ENCODE results near the gene RITA1. TPM values are rescaled to one million over a fixed set of nuclear protein-coding genes. Genes with fewer than 3 reads are reported as not detected.
"Not testable (repeated sequence)": the region's sequence is repeated elsewhere in the genome, so short reads cannot be mapped to it uniquely, and the experiment has no call there.

The RITA1 gene
- total RNA-seq, 1 donor from 2014 or later = 7.8 TPM

DNA sequence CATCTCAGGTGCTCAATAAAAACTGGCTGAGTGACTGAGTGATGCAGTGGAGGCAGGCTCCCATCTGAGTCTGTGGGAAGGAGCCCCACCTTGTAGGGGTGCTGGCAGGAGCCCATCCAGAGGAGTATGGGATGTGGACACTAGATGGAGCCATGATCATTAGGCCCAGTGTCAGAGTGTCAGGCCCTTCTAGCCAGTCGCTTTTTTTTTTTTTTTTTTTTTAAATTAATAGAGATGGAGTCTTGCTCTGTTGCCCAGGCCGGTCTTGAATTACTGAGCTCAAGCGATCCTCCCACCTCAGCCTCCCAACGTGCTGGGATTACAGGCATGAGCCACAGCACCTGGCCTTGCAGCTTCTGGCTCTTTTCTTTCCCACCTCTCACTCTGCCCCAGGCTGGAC is 11.5 kb downstream of the RITA1 start:
- DNase-seq (ENCODE audit: low spot score) = peak; percentile 77
- intact Hi-C loops (cut with DNase I) = no loop called here
- ATAC-seq = peak; percentile 93

DNA sequence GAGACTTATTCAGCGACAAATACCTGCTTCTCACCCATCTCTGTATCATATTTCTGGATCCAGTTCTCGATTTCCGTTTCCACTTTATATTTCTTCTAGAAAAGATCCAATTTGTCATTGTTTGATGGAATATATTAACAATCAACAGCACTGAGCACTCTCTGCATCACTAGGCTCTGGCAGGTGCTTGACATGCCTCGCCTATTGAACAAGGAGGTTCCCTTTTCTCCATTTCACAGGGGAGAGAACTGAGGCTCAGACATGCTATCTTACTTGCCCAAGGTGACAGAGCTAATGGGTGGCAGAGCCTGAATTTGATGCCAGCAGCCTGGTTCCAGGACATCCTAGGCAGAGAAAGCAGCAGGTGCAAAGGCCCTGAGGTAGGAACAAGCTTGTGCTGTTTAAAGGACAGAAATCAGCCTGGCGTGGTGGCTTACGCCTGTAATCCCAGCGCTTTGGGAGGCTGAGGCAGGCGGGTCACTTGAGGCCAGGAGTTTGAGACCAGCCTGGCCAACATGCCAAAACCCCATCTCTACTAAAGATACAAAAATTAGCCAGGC is 12.1 kb downstream of the RITA1 start:
- ATAC-seq (no peak), DNase-seq (ENCODE audit: low spot score) (no peak)
- intact Hi-C loops (cut with DNase I) = no loop called here

- no peak for DNase-seq (ENCODE audit: low spot score)
- intact Hi-C loops (cut with DNase I) = no loop called here
- no peak for ATAC-seq
Observed at GRCh38 chr12:113198296-113198695, 12.8 kb downstream of the RITA1 start.

GRCh38 chr12:113200021-113200797 is 14.7 kb downstream of the RITA1 start:
- no peak for DNase-seq (ENCODE audit: low spot score)
- ATAC-seq = no peak
- intact Hi-C loops (cut with DNase I) = no loop called here

GRCh38 chr12:113201187-113202177 is 16.0 kb downstream of the RITA1 start:
- intact Hi-C loops (cut with DNase I) = no loop called here
- no peak for DNase-seq (ENCODE audit: low spot score)

DNA sequence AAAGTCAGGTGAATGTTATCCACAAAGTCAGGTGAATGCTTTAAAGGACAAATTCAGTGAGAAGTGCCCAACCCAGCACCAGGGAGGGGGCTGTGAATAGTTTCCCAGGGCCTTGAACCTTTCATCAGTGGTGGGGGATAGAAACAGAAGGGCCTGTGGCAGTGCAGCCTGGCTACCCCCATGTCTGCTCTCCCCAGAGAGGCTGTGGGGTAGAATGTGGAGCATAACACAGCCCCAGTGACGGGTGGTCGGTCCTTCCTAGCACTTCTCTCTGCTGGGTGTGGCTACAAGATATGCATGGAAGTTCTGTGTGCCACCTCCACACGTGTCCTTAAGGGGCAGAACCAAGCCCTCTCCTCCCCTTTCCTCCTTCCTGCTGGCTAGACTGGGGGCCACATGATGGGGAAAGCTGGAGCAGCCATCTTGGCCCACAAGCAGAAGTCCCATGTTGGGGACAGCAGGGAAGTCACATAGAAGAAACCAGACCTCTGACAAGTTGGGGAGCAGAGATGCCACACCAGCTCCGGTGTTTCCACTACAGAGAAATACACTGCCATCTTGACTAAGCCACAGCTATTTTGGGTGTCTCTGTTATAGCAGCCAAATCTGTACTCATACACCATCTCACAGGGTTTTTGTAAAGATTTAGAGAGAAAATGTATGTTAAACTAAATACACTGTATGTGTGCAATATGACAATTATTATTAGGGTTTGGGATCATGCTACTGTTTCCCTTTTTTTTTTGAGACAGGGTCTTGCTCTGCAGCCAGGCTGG is 17.0 kb downstream of the RITA1 start:
- ATAC-seq (no peak), DNase-seq (ENCODE audit: low spot score) (no peak)
- intact Hi-C loops (cut with DNase I) = no loop called here

More at GRCh38 chr12:113201187-113202177, 16.0 kb downstream of the RITA1 start:
- ATAC-seq = no peak

DNA sequence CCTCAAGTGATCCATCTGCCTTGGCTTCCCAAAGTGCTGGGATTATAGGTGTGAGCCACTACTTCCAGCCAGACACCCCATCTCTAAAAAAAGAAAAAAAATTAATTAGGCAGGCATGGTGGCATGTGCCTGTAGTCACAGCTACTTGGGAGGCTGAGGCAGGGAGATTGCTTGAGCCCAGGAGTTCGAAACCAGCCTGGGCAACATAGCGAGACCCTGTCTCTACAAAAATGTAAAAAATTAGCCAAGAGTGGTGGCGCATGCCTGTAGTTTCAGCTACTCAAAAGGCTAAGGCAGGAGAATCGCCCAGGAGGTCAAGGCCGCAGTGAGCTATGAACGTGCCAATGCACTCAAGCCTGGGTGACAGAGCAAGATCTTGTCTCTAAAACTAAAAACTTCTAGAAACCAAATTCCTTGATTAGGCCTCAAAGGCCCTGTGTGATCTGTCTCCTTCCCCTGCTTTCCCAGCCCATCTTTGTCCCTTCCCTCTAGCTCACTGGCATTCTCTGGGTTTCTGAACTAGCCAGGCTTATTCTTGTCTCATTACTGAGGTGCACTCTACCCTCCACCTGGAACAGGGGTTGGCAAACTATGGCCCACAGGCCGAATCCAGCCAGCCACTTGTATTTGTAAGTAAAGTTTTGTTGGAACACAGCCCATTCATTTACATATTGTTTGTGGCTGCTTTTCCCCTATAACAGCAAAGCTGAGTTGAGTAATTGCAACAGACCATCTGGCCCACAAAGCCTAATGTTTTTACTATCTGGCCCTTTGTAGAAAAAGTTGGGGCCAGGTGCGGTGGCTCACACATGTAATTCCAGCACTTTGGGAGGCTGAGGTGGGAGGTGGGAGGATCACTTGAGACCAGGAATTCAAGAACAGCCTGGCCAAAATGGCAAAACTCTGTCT is 18.6 kb downstream of the RITA1 start:
- DNase-seq (ENCODE audit: low spot score) = no peak
- intact Hi-C loops (cut with DNase I) = no loop called here

DNA sequence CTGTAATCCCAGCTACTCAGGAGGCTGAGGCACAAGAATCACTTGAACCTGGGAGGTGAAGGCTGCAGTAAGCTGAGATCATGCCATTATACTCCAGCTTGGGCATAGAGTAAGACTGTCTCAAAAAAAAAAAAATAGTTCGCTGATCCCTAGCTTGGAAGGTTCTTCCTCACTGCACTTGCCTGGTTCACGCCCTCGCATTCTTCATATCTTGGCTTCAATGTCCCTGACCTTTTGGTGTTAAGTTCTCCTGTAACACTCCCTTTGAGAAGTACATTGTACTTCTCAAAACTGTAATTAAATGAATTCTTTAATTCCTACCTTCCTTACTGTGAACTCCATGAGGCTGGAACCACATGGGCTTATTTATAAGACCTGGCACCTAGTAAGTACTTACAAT is 19.3 kb downstream of the RITA1 start:
- no peak for DNase-seq (ENCODE audit: low spot score)
- intact Hi-C loops (cut with DNase I) = no loop called here
- ATAC-seq = peak; percentile 63

More for the DNA sequence above, 18.6 kb downstream of the RITA1 start:
- no peak for ATAC-seq

DNA sequence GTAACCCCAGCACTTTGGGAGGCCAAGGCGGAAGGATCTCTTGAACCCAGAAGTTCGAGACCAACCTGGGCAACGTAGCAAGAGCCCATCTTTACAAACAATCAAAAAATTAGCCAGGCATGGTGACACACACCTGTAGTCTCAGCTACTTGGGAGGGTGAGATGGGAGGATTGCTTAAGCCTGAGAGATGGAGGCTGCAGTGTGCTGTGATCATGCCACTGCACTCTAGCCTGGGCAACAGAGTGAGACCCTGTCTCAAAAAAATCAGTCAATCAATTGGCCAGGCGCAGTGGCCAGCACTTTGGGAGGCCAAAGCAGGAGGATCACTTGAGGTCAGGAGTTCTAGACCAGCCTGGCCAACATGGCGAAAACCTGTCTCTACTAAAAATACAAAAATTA is 21.3 kb downstream of the RITA1 start:
- intact Hi-C loops (cut with DNase I); DNase-seq (ENCODE audit: low spot score); ATAC-seq: not testable (repeated sequence)

DNA sequence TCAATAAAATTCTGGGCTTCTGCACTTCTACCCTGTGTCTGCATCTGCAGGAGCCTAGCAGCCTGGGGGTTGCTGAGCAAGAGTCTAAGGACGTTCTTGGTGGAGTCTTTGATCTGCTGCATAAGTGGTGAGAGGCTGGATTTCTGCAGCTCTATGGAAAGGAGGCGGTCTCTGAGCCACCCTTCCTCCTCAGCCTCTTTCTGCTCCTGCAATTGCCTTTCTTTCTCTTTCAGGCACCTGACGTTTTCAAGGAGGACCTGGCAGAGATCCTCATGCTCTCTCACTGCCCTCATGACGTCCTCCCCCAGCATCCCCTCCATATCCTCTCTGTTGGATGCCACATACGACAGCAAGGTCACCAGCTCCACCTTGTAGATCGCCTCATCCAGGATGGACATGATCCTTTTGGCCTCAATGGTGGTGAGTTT is 22.1 kb downstream of the RITA1 start:
- ATAC-seq = peak; percentile 9

GRCh38 chr12:113208041-113208934 is 22.8 kb downstream of the RITA1 start:
- ATAC-seq (peak; percentile 86), DNase-seq (ENCODE audit: low spot score) (no peak)
- intact Hi-C loops (cut with DNase I) = no loop called here

More for the DNA sequence above, 22.1 kb downstream of the RITA1 start:
- intact Hi-C loops (cut with DNase I) = no loop called here
- no peak for DNase-seq (ENCODE audit: low spot score)

GRCh38 chr12:113211160-113211559 is 25.6 kb downstream of the RITA1 start:
- no peak for ATAC-seq
- DNase-seq (ENCODE audit: low spot score) = no peak
- intact Hi-C loops (cut with DNase I) = no loop called here

DNA sequence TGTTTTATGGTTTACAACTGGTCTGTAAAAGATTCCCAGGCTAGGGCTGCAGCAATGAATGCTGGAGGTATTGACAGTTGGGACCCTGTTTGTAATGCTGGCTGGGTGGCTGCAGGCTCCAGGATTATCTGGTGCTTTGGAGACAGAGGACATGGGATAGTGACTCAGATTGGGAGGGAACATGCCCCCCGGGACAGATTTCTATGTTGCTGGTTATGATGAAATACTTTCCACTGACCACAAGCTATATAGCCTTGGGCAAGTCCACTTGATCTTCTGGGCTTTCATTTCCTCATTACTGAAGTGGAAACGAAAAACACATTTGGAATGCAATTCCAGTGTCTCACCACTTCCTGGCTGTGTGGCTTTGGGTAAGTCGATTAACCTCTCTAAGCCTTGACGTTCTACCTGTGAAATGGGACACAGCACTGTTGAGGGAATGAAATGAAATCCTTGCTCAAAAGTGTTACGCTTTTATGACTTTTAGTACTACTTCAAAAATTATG is 29.4 kb downstream of the RITA1 start:
- DNase-seq (ENCODE audit: low spot score) (peak; percentile 78), ATAC-seq (peak; percentile 97)
- intact Hi-C loops (cut with DNase I) = no loop called here

- no peak for DNase-seq (ENCODE audit: low spot score)
- intact Hi-C loops (cut with DNase I) = no loop called here
Observed at GRCh38 chr12:113216027-113216426, 30.5 kb downstream of the RITA1 start.

DNA sequence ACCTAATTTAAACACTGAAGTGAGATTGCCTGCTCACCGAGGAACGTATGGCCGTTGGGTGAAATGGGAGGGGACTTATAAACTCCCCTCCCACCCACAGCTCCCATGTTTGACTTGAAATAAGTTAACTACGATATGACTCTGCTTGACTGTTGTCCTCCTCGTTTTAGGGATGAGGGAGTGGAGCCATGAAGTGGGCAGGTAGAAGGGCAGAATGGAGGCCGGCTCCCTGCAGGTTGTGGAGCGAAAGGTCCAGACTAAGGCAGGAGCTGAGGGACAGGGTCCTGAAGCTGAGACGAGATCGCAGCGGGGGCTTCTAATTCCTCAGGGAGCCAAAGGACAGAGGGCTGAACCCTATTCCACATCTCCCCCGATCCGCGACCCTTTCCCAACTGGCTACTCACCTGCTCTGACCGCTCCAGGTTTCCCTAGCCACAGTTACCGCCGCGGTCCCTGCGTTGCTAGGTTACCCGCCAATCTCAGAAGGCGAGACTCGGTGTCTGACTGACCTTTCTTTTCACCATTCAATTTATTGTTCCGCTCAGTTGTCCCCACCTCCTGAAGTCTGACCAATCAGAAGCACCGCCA is 35.2 kb downstream of the RITA1 start:
- intact Hi-C loops (cut with DNase I) = no loop called here
- no peak for ATAC-seq
- DNase-seq (ENCODE audit: low spot score) = no peak

More at GRCh38 chr12:113216027-113216426, 30.5 kb downstream of the RITA1 start:
- ATAC-seq = no peak
